ENCODE data around the gene CYTH4. TPM values are rescaled to one million over a fixed set of nuclear protein-coding genes. Genes with fewer than 3 reads are reported as not detected.

Gene CYTH4
- total and polyA plus RNA-seq, 4 donors, result 10.5 to 84.2 (median 35.0) TPM

- Histone ChIP-seq H3K27ac (ENCODE audit: low read depth in 1 of 2, low read length in 1 of 2) (no peak overlapping the region), H3K4me1 (ENCODE audit: control insufficient read depth in 5 of 5, insufficient read depth in 5 of 5, low read length in 5 of 5) (no peaks in the 10 kb centered on the region), H3K4me3 (no peak overlapping the region), H3K9ac (ENCODE audit: insufficient read depth in 1 of 2, low read length in 2 of 2) (no peak overlapping the region), H3K27me3 (ENCODE audit: control insufficient read depth in 3 of 3, insufficient read depth in 3 of 3, low read length in 2 of 3) (no peaks in the 10 kb centered on the region), H3K36me3 (ENCODE audit: control insufficient read depth in 4 of 4, insufficient read depth in 4 of 4, low read length in 4 of 4) (no peaks in the 10 kb centered on the region), H3K9me3 (ENCODE audit: control insufficient read depth in 4 of 4, insufficient read depth in 3 of 4, low read length in 3 of 4) (no peaks in the 10 kb centered on the region)
- 88 to 93% methylated on average over 5 of the region's 5 CpGs for WGBS, 2 donors
- TF ChIP-seq CTCF (IDR thresholded peaks at IDR 0.05; ENCODE audit: control extremely low read depth, extremely low read depth), result no peak
- ATAC-seq (ENCODE audit: insufficient read depth, low FRiP score) (no peak), DNase-seq (no peak)
Measured at GRCh38 chr22:37354670-37355069, 72.4 kb downstream of the CYTH4 start.

- 84 to 94% methylated on average over 14 of the region's 14 CpGs for WGBS, 2 donors
- H3K9me3 ChIP-seq (ENCODE audit: control insufficient read depth in 4 of 4, insufficient read depth in 3 of 4, low read length in 3 of 4), result no peaks in the 10 kb centered on the region
- no peaks in the 10 kb centered on the region for H3K36me3 ChIP-seq (ENCODE audit: control insufficient read depth in 4 of 4, insufficient read depth in 4 of 4, low read length in 4 of 4)
- no peak overlapping the region for H3K9ac ChIP-seq (ENCODE audit: insufficient read depth in 1 of 2, low read length in 2 of 2)
- no peak overlapping the region for H3K4me3 ChIP-seq
- DNase-seq (no peak), ATAC-seq (ENCODE audit: insufficient read depth, low FRiP score) (no peak)
- no peak for TF ChIP-seq CTCF (IDR thresholded peaks at IDR 0.05; ENCODE audit: control extremely low read depth, extremely low read depth)
- no peak overlapping the region for H3K27ac ChIP-seq (ENCODE audit: low read depth in 1 of 2, low read length in 1 of 2)
- no peaks in the 10 kb centered on the region for H3K4me1 ChIP-seq (ENCODE audit: control insufficient read depth in 5 of 5, insufficient read depth in 5 of 5, low read length in 5 of 5)
- H3K27me3 ChIP-seq (ENCODE audit: control insufficient read depth in 3 of 3, insufficient read depth in 3 of 3, low read length in 2 of 3), result no peaks in the 10 kb centered on the region
Measured at GRCh38 chr22:37355174-37355573, 72.9 kb downstream of the CYTH4 start.

- H3K9ac ChIP-seq (ENCODE audit: insufficient read depth in 1 of 2, low read length in 2 of 2), result no peak overlapping the region
- 78% methylated on average over 8 of the region's 8 CpGs for WGBS, 2 donors
- ATAC-seq (ENCODE audit: insufficient read depth, low FRiP score) (no peak), DNase-seq (no peak)
- H3K27ac ChIP-seq (ENCODE audit: low read depth in 1 of 2, low read length in 1 of 2), result no peak overlapping the region
- H3K9me3 ChIP-seq (ENCODE audit: control insufficient read depth in 4 of 4, insufficient read depth in 3 of 4, low read length in 3 of 4), result no peaks in the 10 kb centered on the region
- no peak overlapping the region for H3K4me3 ChIP-seq
- no peak for TF ChIP-seq CTCF (IDR thresholded peaks at IDR 0.05; ENCODE audit: control extremely low read depth, extremely low read depth)
- no peaks in the 10 kb centered on the region for H3K27me3 ChIP-seq (ENCODE audit: control insufficient read depth in 3 of 3, insufficient read depth in 3 of 3, low read length in 2 of 3)
- H3K4me1 ChIP-seq (ENCODE audit: control insufficient read depth in 5 of 5, insufficient read depth in 5 of 5, low read length in 5 of 5), result no peaks in the 10 kb centered on the region
- H3K36me3 ChIP-seq (ENCODE audit: control insufficient read depth in 4 of 4, insufficient read depth in 4 of 4, low read length in 4 of 4), result no peaks in the 10 kb centered on the region
Measured at GRCh38 chr22:37356922-37357321, 74.6 kb downstream of the CYTH4 start.

GRCh38 chr22:37357446-37358075 lies 75.3 kb downstream of the CYTH4 start:
- Histone ChIP-seq H3K4me1 (ENCODE audit: control insufficient read depth in 5 of 5, insufficient read depth in 5 of 5, low read length in 5 of 5) (no peaks in the 10 kb centered on the region), H3K4me3 (no peak overlapping the region), H3K36me3 (ENCODE audit: control insufficient read depth in 4 of 4, insufficient read depth in 4 of 4, low read length in 4 of 4) (no peaks in the 10 kb centered on the region), H3K27me3 (ENCODE audit: control insufficient read depth in 3 of 3, insufficient read depth in 3 of 3, low read length in 2 of 3) (no peaks in the 10 kb centered on the region), H3K9me3 (ENCODE audit: control insufficient read depth in 4 of 4, insufficient read depth in 3 of 4, low read length in 3 of 4) (no peaks in the 10 kb centered on the region), H3K9ac (ENCODE audit: insufficient read depth in 1 of 2, low read length in 2 of 2) (no peak overlapping the region), H3K27ac (ENCODE audit: low read depth in 1 of 2, low read length in 1 of 2) (no peak overlapping the region)
- DNase-seq, result no peak
- WGBS, 2 donors, result 77 to 85% methylated on average over 10 of the region's 10 CpGs
- ATAC-seq (ENCODE audit: insufficient read depth, low FRiP score), result no peak
- no peak for TF ChIP-seq CTCF (IDR thresholded peaks at IDR 0.05; ENCODE audit: control extremely low read depth, extremely low read depth)
